ENCODE results near the gene TBX4. TPM values are rescaled to one million over a fixed set of nuclear protein-coding genes. Genes with fewer than 3 reads are reported as not detected.
A peak's percentile ranks its signal among the peaks of the same experiment; 100 is the strongest.

The TBX4 gene
- total RNA-seq, 4 donors from 2014 or later: 1.1 to 4.7 TPM; not detected in 2

GRCh38 chr17:61487161-61487988 is 35.2 kb downstream of the TBX4 start:
- no peak for TF ChIP-seq CTCF (IDR thresholded peaks at IDR 0.05; ENCODE audit: low read depth)

- TF ChIP-seq CTCF (IDR thresholded peaks at IDR 0.05; ENCODE audit: low read depth): no peak
Observed at GRCh38 chr17:61487989-61488595, 35.9 kb downstream of the TBX4 start.

- peak; percentile 52 for TF ChIP-seq CTCF (IDR thresholded peaks at IDR 0.05; ENCODE audit: low read depth)
Observed at GRCh38 chr17:61488878-61489718, 36.9 kb downstream of the TBX4 start.

- no peak for TF ChIP-seq CTCF (IDR thresholded peaks at IDR 0.05; ENCODE audit: low read depth)
Observed at GRCh38 chr17:61489719-61490490, 37.7 kb downstream of the TBX4 start.

GRCh38 chr17:61490540-61490975 is 38.3 kb downstream of the TBX4 start:
- peak; percentile 30 for TF ChIP-seq CTCF (IDR thresholded peaks at IDR 0.05; ENCODE audit: low read depth)

GRCh38 chr17:61491981-61492380 is 39.8 kb downstream of the TBX4 start:
- no peak for TF ChIP-seq CTCF (IDR thresholded peaks at IDR 0.05; ENCODE audit: low read depth)
